ENCODE measurements around the gene PAK6. TPM values are rescaled to one million over a fixed set of nuclear protein-coding genes. Genes with fewer than 3 reads are reported as not detected.

PAK6 gene
- polyA plus RNA-seq, 1 experiment: not detected

DNA sequence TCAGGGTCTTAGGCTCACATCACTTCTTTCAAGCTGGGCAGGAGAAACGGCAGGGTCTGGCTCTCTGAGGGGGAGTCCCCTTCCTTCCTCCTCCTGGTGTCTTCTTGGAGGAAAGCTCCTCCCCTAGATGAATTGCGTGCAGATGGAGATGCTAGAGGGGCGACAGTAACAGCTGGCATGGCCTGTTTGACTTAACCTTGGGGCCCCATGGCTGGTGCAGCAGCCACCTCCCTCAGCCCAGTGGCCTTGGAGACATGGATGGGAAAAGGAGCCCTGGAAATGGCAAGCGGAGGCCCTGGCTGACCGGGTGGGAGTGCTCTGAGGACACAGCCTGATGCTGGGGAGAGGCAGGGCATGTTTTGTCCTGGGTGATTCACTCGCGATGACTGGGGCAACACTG is 20.2 kb downstream of the PAK6 start:
- Histone ChIP-seq H3K36me3 (ENCODE audit: control insufficient read depth, insufficient read depth, low read length) (no peaks in the 10 kb centered on the region), H3K4me3 (ENCODE audit: low read depth, low read length) (no peak overlapping the region), H3K27me3 (ENCODE audit: control insufficient read depth, insufficient read depth, low read length) (peaks cover 18% of the 10 kb centered on the region)
- DNase-seq (ENCODE audit: low read depth): no peak
- ChIA-PET POLR2A (no interaction called here), CTCF (interaction anchor here (0.9 to 2.8 kb wide), 4 partner anchors 14 to 20 kb away, joined by 3 to 21 read pairs (median 4); no protein-coding TSS in a partner anchor)
- TF ChIP-seq CTCF (IDR thresholded peaks at IDR 0.05; ENCODE audit: insufficient read depth, low read depth, low read length): no peak

DNA sequence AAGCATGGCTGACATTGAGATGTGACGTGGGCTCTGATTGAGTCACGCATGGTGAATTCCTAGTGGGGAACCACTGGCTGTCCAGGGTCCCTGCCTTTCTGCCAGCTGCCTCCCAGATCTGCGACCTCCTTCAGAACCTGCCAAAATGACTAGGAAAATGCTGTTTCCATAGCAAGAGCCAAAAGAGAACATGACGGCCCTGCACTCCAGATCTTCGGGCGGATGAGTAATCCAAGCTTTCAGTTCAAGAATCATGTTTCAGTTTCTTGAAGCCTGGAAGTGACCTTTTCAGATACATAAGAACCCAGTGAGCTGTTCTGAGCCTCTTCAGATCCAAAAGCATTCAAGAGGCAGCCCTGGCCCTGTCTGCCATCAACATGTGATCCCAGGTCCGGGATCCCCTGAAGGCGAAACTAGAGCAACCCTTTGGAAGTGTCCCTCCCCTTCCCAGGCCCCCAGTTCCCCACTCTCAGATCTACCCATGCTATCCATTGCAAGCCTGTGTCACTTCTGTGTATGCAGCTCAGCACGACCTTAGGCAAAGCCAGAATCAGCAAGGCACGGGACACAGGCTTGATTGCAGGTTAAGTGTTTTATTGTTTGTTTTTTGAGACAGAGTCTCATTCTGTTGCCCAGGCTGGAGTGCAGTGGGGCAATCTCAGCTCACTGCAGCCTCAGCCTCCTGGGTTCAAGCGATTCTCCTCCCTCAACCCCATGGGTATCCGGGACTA is 24.3 kb downstream of the PAK6 start:
- no peak for DNase-seq (ENCODE audit: low read depth)
- CTCF ChIA-PET: interaction anchor here (0.7 to 7.6 kb wide), 11 partner anchors 9 to 218 kb away, joined by 3 to 74 read pairs (median 6); no protein-coding TSS in a partner anchor
- no peak for TF ChIP-seq CTCF (IDR thresholded peaks at IDR 0.05; ENCODE audit: insufficient read depth, low read depth, low read length)
- POLR2A ChIA-PET: interaction anchor here (0.6 kb wide), 1 partner anchor 14 kb away, joined by 4 read pairs; no protein-coding TSS in a partner anchor
- no peak overlapping the region for H3K4me3 ChIP-seq (ENCODE audit: low read depth, low read length)
- no peaks in the 10 kb centered on the region for H3K36me3 ChIP-seq (ENCODE audit: control insufficient read depth, insufficient read depth, low read length)
- H3K27me3 ChIP-seq (ENCODE audit: control insufficient read depth, insufficient read depth, low read length): no peaks in the 10 kb centered on the region; the same call in 1 of the 2 replicates

GRCh38 chr15:40264321-40265153 is 25.7 kb downstream of the PAK6 start:
- ChIA-PET POLR2A (no interaction called here), CTCF (interaction anchor here (0.6 to 7.6 kb wide), 8 partner anchors 9 to 219 kb away, joined by 3 to 74 read pairs (median 8); partner anchors contain the start of gene ANKRD63)
- no peaks in the 10 kb centered on the region for H3K36me3 ChIP-seq (ENCODE audit: control insufficient read depth, insufficient read depth, low read length)
- H3K4me3 ChIP-seq (ENCODE audit: low read depth, low read length): no peak overlapping the region
- no peaks in the 10 kb centered on the region; the same call in 1 of the 2 replicates for H3K27me3 ChIP-seq (ENCODE audit: control insufficient read depth, insufficient read depth, low read length)
- no peak for DNase-seq (ENCODE audit: low read depth)
- no peak for TF ChIP-seq CTCF (IDR thresholded peaks at IDR 0.05; ENCODE audit: insufficient read depth, low read depth, low read length)

DNA sequence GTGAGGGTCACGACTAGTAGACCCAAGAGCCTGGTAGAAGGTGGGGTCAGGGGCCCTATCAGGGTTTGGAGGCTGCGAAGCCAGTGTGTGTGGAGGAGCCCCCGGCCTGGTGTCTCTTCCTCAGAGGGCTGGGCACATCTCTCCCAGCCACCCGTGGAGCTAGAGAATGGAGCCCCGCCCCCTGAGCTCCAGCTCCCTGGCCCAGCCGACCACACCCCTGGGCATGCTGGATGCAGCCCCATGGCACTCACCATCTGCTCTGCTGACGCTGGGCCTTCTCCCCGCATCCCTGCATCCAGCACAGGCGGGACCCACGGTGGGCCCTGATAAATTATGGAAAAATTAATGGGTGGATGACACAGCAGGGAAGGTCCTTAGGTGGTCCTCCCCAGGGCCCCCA is 26.5 kb downstream of the PAK6 start:
- CTCF ChIA-PET: interaction anchor here (6.0 to 7.6 kb wide), 2 partner anchors 8 to 13 kb away, joined by 35 to 74 read pairs; no protein-coding TSS in a partner anchor
- Histone ChIP-seq H3K27me3 (ENCODE audit: control insufficient read depth, insufficient read depth, low read length) (peaks cover 4% of the 10 kb centered on the region), H3K36me3 (ENCODE audit: control insufficient read depth, insufficient read depth, low read length) (no peaks in the 10 kb centered on the region), H3K4me3 (ENCODE audit: low read depth, low read length) (no peak overlapping the region)
- DNase-seq (ENCODE audit: low read depth): no peak
- TF ChIP-seq CTCF (IDR thresholded peaks at IDR 0.05; ENCODE audit: insufficient read depth, low read depth, low read length): no peak
- POLR2A ChIA-PET: no interaction called here

GRCh38 chr15:40265875-40266274 is 27.0 kb downstream of the PAK6 start:
- POLR2A ChIA-PET: no interaction called here
- Histone ChIP-seq H3K36me3 (ENCODE audit: control insufficient read depth, insufficient read depth, low read length) (no peaks in the 10 kb centered on the region), H3K27me3 (ENCODE audit: control insufficient read depth, insufficient read depth, low read length) (peaks cover 4% of the 10 kb centered on the region), H3K4me3 (ENCODE audit: low read depth, low read length) (no peak overlapping the region)
- CTCF ChIA-PET: interaction anchor here (6.0 to 7.6 kb wide), 2 partner anchors 8 to 13 kb away, joined by 35 to 74 read pairs; no protein-coding TSS in a partner anchor
- no peak for TF ChIP-seq CTCF (IDR thresholded peaks at IDR 0.05; ENCODE audit: insufficient read depth, low read depth, low read length)
- no peak for DNase-seq (ENCODE audit: low read depth)

Data from BJ (cell line).